ENCODE measurements around the gene PCBD1.

DNA sequence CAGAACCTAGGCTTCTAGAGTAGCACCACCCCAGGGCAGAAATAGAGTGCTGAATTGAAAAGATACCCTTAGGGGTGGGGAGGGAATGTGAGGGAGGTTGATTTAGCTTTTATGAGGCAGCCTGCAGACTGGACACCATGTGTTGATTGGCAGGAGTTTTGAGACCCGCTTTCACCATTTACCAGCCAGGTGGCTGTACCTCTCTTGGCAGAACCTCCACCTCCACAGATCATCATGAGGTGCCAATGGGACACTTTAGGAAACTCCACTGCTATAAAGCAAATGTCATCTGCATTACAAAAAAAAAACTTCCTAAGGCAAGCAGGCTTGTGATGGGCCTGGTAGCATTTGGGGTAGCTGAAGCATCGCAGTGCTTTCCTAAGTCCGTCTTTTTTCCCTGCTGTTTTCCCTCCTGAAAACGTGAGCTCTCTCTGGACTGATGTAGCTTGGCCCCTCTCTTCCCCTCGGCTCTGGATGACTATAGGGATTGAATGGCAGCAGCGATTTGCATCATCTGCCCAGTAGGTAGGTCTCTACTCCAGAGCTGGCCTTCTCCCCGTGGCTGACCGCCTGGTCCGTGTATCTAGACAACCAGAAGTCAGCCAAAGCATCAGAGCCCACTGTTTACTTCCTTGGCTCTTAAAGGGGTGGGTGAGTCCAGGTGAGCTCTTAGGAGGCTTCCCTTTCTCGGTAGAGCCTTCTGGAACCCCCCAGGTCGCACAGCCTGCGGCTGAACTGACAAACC, 1.3 kb downstream of the PCBD1 start:
- TF ChIP-seq, protein P1, sequence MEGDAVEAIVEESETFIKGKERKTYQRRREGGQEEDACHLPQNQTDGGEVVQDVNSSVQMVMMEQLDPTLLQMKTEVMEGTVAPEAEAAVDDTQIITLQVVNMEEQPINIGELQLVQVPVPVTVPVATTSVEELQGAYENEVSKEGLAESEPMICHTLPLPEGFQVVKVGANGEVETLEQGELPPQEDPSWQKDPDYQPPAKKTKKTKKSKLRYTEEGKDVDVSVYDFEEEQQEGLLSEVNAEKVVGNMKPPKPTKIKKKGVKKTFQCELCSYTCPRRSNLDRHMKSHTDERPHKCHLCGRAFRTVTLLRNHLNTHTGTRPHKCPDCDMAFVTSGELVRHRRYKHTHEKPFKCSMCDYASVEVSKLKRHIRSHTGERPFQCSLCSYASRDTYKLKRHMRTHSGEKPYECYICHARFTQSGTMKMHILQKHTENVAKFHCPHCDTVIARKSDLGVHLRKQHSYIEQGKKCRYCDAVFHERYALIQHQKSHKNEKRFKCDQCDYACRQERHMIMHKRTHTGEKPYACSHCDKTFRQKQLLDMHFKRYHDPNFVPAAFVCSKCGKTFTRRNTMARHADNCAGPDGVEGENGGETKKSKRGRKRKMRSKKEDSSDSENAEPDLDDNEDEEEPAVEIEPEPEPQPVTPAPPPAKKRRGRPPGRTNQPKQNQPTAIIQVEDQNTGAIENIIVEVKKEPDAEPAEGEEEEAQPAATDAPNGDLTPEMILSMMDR (IDR thresholded peaks at IDR 0.05): no peak
- no peak for TF ChIP-seq POLR2A (IDR thresholded peaks at IDR 0.05)

Data from lower leg skin (tissue), 3 donors.